ENCODE data around the gene RPL39. TPM values are rescaled to one million over a fixed set of nuclear protein-coding genes. Genes with fewer than 3 reads are reported as not detected.

Gene RPL39
- total RNA-seq, 1 donor from 2014 or later = 1,088 TPM

DNA sequence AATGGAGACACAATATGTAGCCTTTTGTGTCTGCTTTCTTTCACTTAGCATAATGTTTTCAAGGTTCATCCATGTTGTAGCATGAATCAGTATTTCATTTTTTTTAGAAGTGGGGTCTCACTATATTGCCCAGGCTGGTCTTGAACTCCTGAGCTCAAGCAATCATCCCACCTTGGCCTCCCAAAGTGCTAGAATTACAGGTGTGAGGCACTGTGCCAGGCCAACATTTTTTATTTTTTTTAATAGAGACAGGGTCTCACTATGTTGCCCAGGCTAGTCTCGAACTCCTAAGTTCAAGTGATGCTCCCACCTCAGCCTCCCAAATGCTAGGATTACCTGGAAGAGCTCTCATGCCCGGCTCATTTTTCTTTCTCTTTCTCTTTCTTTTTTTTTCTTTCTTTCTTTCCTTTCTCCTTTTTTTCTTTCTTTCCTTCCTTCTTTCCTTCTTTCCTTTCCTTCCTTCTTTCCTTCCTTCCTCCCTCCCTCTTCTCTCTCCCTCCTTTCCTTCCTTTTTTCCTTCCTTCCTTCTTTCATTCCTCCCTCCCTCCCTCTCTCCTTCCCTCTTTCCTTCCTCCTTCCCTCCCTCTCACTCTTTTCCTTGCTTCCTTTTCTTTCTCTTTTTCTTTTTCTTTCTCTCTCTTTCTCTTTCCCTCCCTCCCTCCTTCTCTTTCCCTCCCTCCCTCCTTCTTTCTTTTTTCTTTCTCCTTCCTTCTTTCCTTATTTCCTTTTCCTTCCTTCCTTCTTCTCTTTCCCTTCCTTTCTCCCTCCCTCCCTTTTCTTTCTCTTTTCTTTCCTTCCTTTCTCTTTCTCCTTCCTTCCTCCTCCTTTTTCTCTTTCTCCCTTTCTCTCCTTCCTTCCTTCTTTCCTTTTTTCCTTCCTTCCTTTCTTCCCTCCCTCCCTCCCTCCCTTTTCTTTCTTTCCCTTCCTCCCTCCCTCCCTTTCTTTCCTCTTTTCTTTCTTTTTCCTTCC lies 10.1 kb upstream of the RPL39 start:
- peaks cover 2% of the 10 kb centered on the region for H3K9me3 Mint-ChIP-seq (ENCODE audit: unreplicated experiment)

DNA sequence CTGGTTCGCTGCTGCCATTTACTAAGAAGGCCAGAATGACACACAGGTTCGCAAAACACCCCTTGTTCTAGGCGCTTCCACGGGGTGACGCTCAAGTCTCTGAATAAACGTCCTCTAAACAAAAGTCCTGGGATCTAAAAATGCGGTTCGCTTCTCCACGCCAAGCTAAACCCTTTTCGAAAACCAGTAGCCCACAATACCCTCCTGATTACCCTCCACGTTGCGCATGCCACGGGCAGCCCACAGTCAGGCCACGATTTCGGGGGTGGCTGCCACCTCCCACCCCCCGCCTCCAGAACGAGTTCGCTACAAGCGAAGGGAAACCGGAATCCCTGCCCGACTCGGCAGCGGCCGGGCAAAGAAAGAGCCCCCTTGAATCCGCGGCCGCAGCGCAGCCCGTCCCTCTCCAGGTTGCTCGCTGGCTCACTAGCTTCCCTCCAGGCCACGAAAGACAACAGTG lies 423 bp downstream of the RPL39 start:
- Mint-ChIP-seq H3K27me3 (ENCODE audit: unreplicated experiment) (peaks cover 2% of the 10 kb centered on the region), H3K4me3 (ENCODE audit: unreplicated experiment) (peak overlapping the region; percentile 91), H3K4me1 (ENCODE audit: low read depth, unreplicated experiment) (no peaks in the 10 kb centered on the region), H3K36me3 (ENCODE audit: unreplicated experiment) (no peaks in the 10 kb centered on the region), H3K9me3 (ENCODE audit: unreplicated experiment) (no peaks in the 10 kb centered on the region), H3K27ac (ENCODE audit: unreplicated experiment) (peak overlapping the region; percentile 85)
- no peak for DNase-seq
- TF ChIP-seq CTCF (IDR thresholded peaks at IDR 0.05; ENCODE audit: partially characterized antibody, unreplicated experiment) = no peak

More for the DNA sequence above, 10.1 kb upstream of the RPL39 start:
- Mint-ChIP-seq H3K4me3 (ENCODE audit: unreplicated experiment) (no peak overlapping the region), H3K36me3 (ENCODE audit: unreplicated experiment) (no peaks in the 10 kb centered on the region), H3K27me3 (ENCODE audit: unreplicated experiment) (peaks cover 2% of the 10 kb centered on the region), H3K27ac (ENCODE audit: unreplicated experiment) (no peak overlapping the region), H3K4me1 (ENCODE audit: low read depth, unreplicated experiment) (no peaks in the 10 kb centered on the region)
- TF ChIP-seq CTCF (IDR thresholded peaks at IDR 0.05; ENCODE audit: partially characterized antibody, unreplicated experiment) = no peak
- no peak for DNase-seq

GRCh38 chrX:119784747-119785446 lies 6.5 kb downstream of the RPL39 start:
- DNase-seq = peak; percentile 48
- TF ChIP-seq CTCF (IDR thresholded peaks at IDR 0.05; ENCODE audit: partially characterized antibody, unreplicated experiment) = peak; percentile 29
- no peak overlapping the region for H3K27ac Mint-ChIP-seq (ENCODE audit: unreplicated experiment)
- H3K4me1 Mint-ChIP-seq (ENCODE audit: low read depth, unreplicated experiment) = no peaks in the 10 kb centered on the region
- no peak overlapping the region for H3K4me3 Mint-ChIP-seq (ENCODE audit: unreplicated experiment)
- H3K9me3 Mint-ChIP-seq (ENCODE audit: unreplicated experiment) = no peaks in the 10 kb centered on the region
- no peaks in the 10 kb centered on the region for H3K27me3 Mint-ChIP-seq (ENCODE audit: unreplicated experiment)
- H3K36me3 Mint-ChIP-seq (ENCODE audit: unreplicated experiment) = no peaks in the 10 kb centered on the region

DNA sequence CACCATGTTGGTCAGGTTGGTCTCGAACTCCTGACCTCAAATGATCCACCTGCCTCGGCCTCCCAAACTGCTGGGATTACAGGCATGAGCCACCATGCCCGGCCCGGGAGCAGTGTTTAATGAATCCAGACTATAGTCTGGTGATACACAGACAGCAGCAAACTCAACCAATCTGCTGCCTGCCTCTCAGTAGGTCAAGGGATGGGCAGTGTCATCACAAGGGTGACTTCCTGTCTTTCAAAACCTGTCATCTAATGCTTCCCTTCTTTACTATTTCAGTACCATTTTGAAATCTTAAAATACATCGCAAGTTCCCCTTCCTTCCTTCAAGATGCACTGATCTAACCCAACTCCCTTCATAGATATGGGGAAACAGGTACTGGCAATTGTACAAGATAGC lies 8.4 kb downstream of the RPL39 start:
- no peak for TF ChIP-seq CTCF (IDR thresholded peaks at IDR 0.05; ENCODE audit: partially characterized antibody, unreplicated experiment)
- Mint-ChIP-seq H3K4me1 (ENCODE audit: low read depth, unreplicated experiment) (no peaks in the 10 kb centered on the region), H3K9me3 (ENCODE audit: unreplicated experiment) (no peaks in the 10 kb centered on the region), H3K27me3 (ENCODE audit: unreplicated experiment) (no peaks in the 10 kb centered on the region), H3K27ac (ENCODE audit: unreplicated experiment) (no peak overlapping the region), H3K4me3 (ENCODE audit: unreplicated experiment) (no peak overlapping the region), H3K36me3 (ENCODE audit: unreplicated experiment) (no peaks in the 10 kb centered on the region)
- no peak for DNase-seq
